GM21723 (cell line): ENCODE results near the gene MIA2.
"Not testable (repeated sequence)": the region's sequence is repeated elsewhere in the genome, so short reads cannot be mapped to it uniquely, and the experiment has no call there.

Experiments used
- ATAC-seq: cut with Tn5 transposase; IDR thresholded peaks from one replicate; pipeline ENCODE4 v1.9.1; 2021; ENCODE audit warnings: mild to moderate bottlenecking, moderate library complexity; ENCODE audit not compliant: unreplicated experiment

The MIA2 gene, protein sequence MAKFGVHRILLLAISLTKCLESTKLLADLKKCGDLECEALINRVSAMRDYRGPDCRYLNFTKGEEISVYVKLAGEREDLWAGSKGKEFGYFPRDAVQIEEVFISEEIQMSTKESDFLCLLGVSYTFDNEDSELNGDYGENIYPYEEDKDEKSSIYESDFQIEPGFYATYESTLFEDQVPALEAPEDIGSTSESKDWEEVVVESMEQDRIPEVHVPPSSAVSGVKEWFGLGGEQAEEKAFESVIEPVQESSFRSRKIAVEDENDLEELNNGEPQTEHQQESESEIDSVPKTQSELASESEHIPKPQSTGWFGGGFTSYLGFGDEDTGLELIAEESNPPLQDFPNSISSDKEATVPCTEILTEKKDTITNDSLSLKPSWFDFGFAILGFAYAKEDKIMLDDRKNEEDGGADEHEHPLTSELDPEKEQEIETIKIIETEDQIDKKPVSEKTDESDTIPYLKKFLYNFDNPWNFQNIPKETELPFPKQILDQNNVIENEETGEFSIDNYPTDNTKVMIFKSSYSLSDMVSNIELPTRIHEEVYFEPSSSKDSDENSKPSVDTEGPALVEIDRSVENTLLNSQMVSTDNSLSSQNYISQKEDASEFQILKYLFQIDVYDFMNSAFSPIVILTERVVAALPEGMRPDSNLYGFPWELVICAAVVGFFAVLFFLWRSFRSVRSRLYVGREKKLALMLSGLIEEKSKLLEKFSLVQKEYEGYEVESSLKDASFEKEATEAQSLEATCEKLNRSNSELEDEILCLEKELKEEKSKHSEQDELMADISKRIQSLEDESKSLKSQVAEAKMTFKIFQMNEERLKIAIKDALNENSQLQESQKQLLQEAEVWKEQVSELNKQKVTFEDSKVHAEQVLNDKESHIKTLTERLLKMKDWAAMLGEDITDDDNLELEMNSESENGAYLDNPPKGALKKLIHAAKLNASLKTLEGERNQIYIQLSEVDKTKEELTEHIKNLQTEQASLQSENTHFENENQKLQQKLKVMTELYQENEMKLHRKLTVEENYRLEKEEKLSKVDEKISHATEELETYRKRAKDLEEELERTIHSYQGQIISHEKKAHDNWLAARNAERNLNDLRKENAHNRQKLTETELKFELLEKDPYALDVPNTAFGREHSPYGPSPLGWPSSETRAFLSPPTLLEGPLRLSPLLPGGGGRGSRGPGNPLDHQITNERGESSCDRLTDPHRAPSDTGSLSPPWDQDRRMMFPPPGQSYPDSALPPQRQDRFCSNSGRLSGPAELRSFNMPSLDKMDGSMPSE (N-terminal part only)

DNA sequence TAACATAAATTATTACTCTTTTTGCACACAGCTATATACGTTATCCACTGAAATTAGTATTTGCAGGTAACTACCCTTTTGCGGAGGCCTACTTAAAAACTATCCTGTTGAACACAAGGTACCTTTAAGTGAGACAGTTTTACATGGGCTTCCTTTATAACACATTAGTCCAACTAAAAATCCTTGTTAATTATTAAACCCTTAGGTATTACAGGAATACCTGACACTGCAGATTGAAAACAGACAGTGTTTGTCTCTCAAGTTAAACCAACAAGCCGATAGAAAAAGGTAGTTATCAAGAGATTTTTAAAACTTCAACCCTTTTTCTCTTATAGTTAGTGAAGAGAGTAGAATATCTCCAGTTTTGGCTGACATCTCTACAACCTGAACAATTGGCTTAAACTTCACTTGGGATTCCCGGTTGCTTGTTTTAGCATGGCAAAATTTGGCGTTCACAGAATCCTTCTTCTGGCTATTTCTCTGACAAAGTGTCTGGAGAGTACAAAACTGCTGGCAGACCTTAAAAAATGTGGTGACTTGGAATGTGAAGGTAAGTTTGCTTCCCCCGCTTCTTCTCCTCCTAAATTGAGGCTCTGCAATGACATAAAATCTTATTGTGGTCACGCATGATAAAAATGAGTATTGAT, at the start of gene MIA2:
MIA2 (plus strand) TSS at position 236 of the 647 bp plus-strand sequence; CDS start at position 436, 200 bp downstream.
- no peak for ATAC-seq

DNA sequence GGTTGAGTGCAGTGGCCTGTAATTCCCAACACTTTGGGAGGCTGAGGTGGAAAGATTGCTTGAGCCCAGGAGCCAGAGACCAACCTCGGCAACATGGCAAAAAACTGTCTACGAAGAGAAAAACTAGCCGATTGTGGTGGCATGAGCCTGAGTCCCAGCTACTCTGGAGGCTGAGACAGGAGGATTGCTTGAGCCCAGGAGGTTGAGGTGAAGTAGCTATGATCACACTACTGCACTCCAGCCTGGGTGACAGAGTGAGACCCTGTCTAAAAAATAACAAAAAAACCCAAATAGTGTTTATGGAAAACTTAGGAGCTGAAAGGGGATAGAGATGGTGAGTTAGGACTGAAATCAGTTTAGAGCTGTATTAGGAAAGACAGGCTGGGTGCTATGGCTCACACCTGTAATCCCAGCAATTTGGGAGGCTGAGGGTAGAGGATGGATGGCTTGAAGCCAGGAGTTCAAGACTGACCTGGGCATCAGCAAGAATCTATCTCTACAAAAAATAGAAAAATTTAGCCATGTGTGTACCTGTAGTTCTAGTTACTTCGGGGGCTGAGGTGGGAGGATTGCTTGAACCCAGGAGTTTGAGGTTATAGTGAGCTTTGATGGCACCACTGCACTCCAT, 49.0 kb upstream of the MIA2 start:
- no peak for ATAC-seq

DNA sequence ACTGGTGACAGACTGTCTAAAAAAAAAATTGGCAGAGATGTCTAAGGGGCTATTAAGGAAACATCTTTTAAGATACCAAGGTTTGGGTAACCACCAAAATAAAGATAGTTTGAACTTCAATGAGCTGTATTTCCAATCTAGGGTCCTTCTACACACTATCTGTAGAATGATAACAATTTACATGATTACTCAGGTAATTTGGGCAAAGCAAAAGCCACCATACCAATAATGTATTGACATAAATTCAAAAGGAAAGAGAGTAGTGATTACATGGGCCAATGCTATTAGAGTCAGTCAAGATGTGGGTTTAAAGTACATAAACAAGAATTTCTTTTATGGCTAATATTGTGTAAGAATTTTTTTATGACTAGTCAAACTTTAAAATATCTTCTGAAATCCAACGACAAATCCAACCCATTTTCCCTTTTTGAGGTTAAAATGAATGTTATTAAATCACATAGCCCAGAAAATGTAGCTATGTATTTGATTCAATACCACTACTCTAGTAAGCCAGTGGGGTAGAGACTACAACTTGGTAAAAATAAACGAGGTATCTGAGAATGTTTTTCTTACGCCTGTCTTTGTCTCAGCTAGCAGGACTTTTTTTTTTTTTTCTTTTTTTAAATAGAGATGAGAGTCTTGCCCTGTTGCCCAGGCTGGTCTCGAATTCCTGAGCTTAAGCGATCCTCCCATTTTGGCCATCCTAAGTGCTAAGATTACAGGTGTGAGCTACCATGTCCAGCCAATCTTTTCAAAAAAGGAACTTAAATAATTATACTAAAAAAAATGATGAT, 48.3 kb upstream of the MIA2 start:
- no peak for ATAC-seq

DNA sequence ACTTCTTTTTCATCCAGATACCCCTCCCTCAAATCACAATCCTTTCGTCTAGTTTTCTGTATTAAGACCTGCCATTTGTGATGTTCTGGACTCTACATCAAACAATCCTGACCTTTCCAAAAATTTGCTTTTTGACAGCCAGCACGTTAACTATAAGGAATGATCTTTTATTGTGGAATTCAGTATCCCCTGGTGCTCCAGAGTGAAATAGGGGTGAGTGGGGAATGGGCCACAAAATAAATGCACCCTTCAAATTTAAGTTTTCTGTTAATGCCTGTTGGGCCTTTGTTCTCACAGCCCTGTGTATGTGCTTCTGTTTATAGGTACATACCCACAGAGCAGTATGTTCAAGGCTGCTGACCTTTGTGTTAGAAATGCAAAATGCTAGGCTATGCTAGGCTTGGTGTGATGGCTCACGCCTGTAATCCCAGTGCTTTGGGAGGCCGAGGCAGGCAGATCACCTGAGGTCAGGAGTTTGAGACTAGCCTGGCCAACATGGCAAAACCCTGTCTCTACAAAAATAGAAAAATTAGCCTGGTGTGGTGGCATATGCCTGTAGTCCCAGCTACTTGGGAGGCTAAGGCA, 46.7 kb upstream of the MIA2 start:
- no peak for ATAC-seq

DNA sequence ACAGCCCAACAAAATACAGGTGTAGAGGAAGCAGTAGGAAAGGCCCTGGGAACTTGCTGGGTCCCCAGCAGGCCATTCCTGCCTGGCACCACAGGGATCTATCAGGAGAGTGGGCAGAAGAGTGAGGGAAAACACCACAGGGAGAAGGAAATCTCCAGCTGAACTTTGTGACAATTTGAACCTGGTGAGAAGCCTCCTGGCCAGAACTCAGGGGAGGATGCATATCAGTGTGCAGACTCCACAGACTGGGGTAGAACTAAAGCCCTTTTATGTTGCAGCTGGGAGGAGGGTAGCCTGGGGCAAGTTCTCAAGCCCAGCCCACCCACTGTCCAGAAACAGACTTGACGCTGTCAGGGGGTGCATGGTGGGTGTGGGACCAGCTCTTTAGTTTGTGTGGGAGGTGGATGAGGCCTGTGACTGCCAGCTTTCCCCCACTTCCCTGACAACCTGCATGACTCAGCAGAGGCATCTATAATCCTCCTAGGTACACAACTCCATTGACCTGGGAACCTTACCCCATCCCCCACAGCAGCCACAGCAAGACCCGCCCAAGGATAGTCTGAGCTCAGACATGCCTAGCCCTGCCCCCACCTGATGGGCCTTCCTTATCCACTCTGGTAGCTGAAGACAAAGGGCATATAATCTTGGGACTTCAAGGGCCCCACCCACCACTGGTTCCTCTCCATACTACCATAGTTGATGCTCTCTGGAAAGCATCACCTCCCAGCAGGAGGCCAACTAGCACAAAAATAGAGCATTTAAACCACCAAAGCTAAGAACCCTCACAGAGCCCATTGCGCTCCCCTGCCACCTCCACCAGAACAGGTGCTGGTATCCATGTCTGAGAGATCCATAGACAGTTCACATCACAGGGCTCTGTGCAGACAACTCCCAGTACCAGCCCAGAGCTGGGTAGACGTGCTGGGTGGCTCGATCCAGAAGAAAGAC, 29.8 kb upstream of the MIA2 start:
- ATAC-seq: no peak

DNA sequence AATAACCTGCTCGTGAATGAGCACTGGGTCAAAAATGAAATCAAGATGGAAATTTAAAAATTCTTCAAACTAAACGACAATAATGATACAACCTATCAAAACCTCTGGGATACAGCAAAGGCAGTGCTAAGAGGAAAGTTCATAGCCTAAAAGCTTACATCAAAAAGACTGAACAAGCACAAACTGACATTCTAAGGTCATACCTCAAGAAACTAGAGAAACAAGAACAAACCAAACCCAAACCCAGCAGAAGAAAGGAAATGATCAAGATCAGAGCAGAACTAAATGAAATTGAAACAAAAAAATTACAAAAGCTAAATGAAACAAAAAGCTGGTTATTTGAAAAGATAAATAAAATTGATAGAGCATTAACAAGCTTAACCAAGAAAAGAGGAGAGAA, 26.3 kb upstream of the MIA2 start:
- ATAC-seq: not testable (repeated sequence)

DNA sequence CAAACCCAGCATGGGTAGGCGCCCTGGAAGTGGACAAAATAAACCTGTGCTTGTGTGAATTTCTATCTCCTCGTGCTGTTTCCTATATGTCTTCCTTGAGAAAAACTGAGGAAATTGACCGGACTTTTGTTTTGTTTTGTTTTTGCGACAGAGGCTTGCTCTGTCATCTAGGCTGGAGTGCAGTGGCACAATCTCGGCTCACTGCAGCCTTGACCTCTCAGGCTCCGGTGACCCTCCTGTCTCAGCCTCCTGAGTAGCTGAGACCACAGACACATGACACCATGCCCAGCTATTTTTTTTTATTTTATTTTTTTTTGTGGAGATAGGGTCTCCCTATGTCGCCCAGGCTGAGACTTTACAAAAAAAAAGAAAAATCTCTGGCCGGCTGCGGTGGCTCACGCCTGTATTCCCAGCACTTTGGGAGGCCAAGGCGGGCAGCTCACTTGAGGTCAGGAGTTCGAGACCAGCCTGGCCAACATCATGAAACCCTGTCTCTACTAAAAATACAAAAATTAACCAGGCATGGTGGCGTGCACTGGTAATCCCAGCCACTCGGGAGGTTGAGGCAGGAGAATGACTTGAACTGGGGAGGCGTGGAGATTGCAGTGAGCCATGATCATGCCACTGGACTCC, 22.5 kb upstream of the MIA2 start:
- no peak for ATAC-seq

DNA sequence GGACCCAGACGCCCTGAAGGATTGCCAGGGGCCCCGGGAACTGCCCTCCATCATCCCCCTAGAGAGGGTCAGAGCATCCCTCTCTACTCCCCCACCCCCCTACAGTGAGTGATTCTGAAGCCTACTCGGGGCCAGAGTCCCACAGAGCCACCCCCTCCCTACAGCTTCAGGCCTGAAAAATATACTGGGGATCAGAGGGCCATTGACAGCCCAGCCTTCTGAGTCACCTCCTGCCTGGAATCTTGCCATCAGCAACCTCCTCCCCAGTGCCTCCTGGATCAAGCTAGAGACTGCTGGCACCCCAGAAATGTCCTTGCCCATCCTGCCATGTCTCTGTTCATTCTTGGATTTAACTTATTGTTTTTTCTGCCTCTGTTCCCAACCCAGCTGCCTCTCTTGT, 21.7 kb upstream of the MIA2 start:
- no peak for ATAC-seq

DNA sequence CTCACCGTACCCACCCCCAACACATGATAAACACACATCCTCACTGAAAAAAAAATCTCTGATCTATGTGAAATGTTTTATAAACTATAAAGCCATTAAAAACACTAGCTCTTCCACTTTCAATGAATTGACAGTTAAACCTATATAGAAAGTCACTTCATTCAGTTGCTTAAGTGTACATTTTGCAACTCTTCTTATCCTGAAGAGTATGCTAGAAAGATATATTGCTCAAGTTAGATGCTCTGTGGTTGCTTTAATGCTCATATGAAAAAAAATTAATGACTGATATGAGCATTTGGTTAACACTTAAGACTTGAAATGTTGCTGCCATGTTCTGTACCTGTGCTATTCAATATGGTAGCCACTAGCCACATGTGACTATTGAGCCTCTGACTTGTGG, 21.0 kb upstream of the MIA2 start:
- no peak for ATAC-seq

DNA sequence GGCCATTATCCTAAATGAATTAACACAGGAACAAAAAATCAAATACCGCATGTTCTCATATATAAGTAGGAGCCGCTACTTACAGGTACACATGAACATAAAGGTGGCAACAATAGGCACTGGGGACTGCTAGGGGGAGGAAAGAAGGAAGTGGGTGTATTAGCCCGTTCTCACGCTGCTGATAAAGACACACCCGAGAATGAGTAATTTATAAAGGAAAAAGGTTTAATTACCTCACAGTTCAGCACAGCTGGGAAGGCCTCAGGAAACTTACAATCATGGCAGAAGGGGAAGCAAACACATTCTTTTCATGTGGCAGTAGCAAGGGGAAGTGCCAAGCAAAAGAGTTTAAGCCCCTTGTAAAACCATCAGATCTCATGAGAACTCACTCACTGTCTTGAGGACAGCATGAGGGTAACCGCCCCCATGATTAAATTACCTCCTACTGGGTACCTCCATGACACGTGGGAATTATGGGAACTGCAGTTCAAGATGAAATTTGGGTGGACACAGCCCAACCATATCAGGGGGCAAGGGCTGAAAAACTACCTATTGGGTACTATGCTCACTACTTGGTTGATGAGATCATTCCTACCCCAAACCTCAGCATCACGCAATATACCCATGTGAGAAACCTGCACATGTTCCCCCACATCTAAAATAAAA, 16.4 kb upstream of the MIA2 start:
- no peak for ATAC-seq

DNA sequence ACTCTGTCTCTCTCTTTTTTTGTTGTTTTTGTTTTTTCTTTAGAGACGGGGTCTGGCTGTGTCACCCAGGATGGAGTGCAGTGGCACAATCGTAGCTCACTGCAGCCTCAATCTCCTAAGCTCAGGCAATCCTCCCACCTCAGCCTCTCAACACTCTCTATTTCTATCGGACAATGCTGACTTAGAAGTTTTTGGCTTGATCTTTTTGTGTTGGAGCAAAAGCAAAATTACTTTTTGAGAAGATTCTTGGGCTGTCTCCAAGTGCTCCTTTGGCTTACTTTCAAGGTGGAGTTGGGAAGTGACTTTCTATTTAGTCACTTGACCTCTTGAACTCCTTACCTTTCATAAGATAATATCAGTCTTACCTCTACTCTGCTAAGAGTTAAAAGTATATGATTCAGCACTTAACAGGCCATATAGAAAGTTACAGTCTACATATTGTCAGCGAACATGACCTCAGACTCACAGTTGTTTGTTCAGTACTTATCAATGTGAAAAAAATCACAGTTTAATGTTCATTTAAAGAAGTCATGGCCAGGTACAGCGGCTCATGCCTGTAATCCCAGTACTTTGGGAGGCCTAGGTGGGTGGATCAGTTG, 15.4 kb upstream of the MIA2 start:
- ATAC-seq: no peak

DNA sequence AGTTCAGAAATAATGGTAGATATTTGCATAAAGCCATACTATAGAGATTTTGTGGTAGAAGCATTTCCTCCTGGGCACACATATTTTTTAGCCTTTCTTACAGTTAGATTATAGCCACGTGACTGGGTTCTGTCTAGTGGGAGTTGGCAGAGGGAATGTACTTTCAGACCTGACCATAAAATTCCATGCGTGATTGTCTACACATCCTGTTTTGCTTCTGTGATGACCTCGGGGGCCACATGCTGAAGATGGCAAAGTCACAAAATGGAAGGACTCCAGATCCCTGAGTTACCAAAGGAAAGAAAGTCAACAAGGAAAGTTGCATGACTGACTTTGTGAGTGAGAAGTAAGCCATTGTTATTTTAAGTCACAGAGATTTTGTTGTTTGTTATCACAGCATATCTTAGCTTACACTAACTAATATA, 14.6 kb upstream of the MIA2 start:
- ATAC-seq: no peak

DNA sequence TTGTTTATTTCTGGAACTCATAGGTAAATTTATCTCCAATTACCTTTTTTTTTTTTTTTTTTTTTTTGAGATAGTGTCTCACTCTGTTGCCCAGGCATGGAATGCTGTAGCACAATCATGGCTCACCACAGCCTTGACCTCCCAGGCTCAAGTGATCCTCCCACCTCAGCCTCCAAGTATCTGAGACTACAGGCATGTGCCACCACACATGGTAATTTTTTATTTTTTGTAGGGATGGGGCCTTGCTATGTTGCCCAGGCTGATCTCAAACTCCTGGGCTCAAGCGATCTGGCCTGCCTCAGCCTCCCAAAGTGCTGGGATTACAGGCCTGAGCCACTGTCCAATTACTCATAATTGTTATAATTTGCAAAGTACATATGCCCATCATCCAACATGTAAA, 13.2 kb upstream of the MIA2 start:
- ATAC-seq: not testable (repeated sequence)

DNA sequence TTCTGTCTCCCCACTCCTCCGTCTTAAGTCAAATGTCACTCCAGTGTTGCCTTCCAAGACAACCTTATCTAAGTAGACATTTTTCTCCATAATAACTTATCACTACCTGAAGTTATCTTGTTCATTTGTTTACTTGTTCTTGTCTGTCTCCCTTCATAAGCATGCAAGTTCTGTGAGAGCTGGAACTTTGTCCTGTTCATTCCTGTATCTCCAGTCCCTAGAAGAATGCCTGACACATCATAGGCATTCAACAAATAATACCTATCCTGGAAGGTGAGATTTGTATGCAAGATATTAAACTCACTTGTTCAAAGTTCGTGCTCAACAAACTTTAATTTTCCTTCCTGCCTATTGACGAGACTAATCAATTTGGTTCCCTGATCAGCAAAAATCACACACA, 5.7 kb upstream of the MIA2 start:
- ATAC-seq: no peak

DNA sequence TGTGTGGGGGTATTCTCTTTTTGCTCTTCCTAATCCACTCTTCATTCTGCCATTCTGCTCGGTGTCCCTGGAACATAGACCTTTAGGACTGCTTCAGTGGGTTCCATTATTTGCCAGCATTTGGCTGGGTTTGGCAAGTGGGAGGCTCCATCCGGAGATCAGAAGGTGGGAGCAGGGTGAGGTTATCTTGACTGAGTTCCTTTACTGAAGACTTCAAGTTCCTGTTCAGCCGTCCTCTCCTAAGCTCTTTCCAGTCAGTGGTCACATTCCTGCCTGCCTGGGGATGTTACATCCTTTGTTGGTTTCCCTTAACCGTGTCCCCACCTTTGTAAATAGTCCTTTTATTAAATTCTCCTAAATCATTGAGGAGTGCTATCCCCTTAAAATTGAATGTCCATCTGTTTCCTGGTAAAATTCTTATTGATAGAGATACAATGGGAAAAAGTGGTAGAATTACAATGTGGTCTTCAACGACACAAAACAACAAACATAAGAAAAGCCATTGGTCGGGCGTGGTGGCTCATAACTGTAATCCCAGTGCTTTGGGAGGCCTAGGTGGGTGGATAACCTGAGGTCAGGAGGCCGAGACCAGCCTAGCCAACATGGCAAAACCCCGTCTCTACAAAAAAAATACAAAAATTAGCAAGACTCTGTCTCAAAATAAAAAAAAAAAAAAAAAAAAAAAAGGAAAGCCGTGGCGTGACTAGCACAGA, 5.0 kb upstream of the MIA2 start:
- ATAC-seq: no peak

DNA sequence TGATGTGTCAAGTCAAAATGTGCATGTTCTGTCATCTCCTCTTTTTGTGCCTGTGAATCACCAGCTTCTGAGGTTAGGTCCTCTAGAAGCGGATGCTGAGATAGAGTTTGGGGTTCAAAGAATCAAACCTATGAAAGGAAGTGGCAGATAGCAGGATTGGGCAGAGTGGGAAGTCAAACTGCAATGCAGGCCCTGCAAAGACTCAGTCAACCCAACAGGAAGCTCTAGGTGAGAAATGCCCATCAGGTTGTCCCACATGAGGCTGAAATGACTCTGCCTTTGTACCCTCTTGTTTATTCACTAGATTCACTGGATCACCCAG, 4.5 kb upstream of the MIA2 start:
- peak; percentile 41 for ATAC-seq
